ENCODE results near the gene HAGHL.
"Not testable (repeated sequence)": the region's sequence is repeated elsewhere in the genome, so short reads cannot be mapped to it uniquely, and the experiment has no call there.

HAGHL gene

DNA sequence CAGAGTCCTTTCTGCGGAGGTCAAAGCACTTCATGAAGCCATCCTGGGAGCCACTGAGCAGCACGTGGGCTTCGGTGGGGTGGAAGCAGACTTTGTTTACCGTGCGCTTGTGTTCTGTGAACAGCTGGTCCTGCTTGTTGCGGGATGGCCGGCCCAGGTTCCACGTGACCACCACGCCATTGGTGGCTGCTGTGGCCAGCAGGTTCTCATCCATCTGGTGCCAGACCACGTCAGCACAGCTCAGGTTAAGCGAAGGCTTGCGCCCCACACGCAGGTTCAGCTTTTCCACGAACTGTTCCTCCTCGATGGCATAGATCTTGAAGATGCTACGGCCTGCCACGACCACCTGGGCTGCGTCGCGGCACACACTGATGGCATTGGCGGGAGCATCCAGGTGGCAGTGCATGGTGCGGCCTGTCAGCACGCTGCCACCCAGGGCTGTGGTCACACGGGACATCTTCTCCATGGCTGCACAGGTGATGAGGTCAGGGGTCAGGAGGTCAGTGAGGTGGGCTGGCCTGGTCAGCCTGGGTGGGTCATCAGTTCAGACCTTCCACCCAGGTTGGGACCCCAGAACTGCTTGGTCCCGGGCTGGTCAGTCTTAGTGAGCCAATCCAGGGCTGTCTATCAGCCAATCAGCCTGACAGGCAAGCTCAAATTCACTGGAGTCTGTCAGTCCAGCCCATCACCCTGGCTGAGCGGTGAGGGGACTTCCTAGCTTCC lies 37.6 kb upstream of the HAGHL start:
- DNase-seq: peak; percentile 51

DNA sequence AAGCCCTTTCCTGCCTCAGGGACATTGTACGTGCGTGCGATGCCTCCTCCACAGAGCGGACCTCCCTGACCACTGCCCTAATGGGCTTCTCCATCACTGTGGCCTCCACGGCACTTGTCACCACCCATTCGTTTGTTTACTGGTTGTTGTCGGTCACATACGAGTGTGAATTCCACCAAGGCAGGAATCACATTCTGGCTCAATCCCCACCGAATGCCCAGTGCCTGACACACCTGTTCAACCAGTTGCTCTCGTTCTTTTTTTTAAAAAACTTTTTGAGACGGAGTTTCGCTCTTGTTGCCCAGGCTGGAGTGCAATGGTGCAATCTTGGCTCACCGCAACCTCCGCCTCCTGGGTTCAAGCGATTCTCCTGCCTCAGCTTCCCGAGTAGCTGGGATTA lies 35.7 kb upstream of the HAGHL start:
- DNase-seq: not testable (repeated sequence)

DNA sequence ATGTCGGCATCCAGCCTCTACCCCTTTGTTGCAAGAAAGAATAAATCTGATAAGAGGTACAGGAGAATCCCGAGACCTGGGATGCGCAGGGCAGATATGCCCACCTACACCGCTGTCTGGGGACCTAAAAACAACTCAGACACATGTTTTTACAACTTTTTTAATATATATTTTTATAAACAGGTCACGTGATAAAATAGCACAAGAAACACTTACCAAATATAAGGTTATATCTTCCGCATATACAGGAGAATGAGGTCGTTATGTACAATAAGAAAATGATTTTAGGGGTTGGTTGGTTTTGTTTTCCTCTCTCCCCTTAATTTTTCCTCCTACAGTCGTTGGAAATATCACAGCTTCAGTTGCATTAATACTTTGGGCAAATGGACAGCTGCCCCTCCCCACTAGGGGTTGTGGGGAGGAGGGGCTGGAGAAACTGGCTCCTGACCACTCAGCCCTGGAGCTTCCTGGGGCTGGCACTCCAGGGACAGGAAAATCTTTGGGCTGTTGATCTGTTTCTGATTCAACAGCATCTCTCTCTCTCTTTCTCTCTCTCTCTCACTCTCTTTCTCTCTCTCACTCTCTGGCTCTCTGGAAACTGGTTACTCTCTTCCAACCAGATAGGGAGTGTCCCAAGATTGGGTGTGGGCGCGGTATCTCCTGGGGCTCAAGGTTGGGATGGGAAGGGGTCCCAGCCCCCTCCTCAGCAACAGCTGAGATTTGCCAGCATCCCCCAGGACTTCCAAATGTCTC lies 34.4 kb upstream of the HAGHL start:
- DNase-seq: peak; percentile 40

DNA sequence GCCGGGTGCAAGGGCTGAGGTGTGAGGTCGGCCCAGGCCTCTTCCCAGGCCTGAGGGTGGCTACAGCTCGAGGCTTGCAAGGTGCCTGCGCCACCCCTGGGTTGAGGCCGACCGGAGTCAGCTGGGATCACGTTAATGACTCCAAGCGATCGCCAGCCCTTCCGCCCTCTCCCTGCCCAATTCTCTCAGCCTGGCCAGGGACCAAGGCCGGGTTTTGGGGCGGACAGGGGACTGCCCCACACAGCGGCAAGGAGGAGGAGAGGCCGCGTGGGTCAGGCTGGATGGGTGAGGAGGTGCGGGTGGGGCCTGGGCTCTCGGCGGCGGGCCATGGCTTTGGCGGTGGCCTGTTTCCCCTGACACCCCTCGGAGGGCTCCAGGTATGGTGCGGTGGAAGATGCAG lies 33.5 kb upstream of the HAGHL start:
- peak; percentile 42 for DNase-seq

DNA sequence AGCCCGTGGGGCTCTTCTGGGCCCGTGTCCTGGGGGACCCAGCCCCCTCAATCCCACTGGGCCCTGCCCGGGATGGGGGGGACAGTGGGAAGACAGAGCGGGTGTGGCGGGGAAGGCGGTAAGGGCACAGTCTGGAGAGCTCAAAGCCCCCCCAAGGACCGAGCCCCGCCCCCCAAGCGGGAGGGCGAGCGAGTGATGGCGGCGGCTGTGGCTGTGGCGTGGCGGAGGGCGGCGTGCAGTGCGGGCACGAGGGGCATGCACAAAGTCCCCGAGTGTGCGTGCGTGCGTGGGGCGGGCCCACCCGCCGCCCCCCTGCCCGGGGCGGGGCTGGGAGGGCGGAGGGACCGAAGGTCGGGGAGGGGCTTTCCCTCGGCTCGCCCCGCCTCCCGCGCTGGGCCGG lies 33.1 kb upstream of the HAGHL start:
- no peak for DNase-seq

DNA sequence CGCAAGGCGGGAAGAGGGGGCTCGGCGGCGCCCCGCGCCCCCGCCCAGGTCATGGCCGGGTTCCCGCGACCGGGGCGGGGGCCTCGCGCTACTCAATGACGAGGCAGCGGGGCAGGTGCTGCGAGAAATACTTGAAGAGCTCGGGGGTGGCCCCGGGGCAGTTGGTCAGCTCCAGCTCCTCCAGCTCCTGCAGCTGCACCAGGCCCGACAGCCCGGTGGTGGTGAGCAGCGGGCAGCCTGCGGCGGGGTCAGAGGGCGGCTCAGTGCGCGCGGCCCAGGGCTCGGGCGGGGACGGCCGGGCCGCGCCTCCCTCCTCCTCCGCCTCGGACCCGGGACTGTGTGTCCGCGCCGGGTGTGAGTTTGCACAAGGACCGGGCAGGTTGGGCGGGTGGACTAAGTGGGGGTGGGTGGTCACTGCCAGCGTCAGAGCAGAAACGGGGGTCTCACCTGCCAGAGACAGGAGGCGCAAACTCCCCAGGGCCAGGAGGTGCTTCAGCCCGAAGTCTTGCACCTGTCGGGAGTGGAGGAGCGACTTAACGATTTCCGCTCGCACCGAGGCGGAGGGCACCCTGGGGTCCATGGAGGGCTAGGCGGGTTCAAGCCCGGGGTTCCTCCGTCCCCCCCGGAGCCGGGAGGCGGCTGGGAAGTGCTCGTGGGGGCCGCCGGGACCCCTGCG lies 32.6 kb upstream of the HAGHL start:
- no peak for DNase-seq

DNA sequence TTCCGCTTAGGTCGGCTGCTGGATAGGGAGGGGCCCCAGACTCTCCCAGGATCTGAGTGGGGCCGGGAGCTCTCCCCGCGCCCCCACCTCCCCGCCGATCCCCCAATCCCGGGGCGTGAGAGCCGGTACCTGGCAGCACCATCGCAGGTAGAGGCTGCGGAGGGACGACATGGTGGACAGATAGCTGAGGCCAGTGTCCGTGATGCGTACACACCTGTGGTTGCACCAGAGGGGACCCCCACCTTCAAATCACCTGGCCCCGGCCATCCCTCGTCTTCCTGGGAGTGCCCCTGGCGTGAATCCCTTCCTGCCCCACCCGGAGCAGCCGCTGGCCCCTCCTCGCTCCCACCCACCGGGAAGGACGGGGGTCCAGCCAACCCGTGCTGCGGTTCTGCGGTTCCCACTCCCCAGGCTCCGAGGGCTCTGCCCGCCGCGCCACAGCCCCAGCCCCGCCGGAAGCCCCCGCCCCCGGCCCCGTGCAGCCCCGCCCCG lies 32.0 kb upstream of the HAGHL start:
- no peak for DNase-seq

DNA sequence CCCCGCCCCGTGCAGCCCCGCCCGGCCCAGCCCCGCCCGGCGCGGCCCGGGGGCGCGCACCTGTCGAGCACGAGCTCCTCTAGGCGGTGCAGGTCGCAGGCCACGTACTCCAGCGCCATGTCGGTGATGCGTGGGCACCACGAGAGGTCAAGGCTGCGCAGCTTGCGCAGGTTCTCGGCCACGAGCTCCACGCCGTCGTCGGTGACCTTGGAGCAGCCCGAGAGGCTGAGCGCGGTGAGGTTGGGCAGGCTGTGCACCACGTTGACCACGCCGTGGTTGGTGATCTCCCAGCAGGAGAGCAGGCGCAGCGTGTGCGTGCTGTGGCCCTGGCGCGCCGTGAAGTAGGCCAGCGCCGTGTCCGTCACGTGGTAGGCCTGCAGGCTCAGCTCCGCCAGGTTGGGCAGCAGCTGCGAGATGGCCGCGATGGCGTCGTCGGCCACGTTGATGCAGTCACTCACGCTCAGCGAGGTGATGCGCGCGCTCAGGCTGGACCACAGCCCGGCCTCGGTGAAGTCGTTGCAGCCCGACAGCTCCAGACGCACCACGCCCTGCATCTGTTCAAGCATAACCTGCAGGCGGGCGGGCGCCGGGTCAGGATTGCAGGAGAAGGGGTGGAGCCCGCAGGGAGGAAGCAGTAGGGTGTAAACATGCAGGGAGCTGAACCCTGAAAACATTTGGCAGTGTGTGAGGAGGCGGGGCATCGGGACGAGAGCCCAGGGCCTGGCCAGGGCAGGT lies 31.4 kb upstream of the HAGHL start:
- DNase-seq: peak; percentile 95

DNA sequence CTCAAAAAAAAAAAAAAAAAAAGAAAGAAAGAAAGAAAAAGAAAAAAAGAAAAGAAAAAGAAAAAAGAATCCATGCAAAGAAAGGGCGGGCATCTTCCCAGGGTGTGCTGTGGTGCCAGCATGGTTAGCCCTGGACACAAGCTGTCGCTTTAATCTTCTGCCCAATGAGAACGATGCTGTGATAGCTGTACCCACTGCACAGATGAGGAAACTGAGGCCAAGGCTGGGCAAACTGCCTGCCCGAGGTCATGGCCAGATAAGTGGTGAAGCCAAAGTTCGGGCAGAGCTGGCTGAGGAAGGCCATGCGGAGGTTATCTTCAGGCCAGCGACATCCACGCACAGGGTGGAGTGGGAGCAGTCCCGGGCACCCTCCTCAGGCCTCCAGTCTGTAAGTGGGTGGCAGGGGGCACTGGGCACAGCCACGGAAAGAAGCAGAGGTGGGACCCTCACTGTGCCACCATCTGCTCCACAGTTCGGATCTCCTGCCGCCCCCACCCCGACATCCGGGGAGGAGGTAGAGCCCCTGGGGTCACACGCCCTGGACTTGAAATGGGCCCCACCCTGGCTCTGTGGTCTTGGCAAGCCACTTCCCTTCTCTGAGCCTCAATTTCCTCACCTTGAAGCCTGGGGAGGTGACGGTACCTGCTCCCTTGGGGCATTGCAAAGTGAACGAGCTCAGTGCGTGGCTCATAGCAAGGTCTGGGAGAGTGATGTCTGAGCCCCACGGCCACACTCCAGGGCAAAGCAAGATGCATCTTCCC lies 27.8 kb upstream of the HAGHL start:
- no peak for DNase-seq

DNA sequence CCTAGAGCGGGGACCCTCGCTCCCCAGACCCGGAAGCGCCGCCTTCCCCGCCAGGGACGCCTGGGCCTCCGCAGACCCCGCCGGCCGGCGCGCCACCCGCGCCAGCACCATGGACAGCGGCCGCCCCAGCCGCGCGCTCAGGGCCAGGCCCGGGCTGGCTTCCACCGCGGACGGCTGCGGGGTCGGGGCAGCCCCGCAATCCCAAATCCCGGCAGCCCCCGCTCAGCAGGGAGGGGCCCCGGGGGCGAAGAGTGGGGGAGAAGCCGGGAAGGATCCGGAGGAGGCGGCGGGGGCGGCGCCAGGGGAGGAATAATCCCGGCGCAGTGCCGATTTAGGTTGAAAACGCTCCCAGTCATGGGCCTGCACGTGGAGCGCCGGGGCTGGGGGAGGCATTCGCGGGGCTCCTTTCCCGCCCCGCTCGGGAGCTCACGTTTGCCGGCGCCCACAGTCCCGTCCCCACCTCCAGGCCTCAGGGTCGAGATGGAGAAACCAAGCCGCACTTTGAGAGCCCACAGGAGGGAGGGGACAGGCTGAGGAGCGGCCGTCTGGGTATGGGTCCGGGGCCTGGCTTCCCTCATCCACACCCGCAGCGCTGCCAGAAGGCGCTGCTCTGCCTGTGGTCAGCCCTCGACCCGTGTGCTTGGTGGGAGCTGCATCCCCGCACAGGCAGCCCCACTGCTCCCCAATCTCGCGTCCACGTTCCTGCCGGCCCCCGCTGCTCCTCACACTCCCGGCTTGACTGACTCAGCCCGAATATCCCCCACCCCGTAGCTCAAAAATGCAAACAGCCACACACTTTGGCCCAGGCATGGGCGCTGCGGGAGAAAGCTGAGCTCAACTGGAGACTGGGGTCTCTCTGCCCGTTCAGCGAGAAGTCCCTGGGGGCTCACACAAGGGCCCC lies 26.0 kb upstream of the HAGHL start:
- no peak for DNase-seq

DNA sequence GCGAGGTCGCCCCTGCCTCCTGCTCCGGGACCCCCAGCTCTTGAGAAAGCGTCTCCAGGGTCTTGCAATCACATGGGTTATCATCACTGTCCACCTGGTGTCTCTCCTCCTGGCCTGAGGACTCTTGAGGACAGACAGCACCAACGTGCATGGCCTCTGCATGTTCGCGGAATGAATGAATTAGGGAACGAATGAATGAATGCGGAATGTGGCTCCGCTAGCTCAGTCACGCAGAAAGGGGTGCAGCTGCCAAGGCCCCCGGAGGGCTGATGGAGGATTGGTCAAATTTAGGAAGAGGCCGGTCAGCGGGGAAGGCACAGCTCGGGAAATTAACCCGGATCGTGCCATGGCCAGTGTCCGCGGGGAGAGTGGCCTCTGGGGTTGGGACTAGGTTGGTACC lies 24.6 kb upstream of the HAGHL start:
- no peak for DNase-seq

DNA sequence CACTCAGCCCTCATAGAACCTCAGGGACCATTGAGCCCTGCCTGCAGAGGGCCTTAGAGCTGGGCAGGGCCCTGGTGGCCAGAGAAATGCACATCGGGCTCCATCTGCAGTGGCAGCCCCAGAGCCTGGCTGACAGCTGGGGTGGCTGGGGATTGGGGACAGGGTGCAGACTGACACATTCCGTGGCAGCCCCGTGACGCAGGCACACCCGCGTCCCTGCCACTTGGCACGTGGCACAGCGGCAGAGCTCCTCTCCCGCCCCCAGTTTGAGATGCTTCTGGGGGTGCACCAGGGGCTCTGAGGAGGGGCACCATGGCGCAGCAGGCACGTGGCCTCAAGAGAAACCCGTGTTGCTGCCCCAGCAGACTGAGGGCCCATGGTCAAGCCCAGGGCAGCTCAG lies 23.5 kb upstream of the HAGHL start:
- DNase-seq: no peak

DNA sequence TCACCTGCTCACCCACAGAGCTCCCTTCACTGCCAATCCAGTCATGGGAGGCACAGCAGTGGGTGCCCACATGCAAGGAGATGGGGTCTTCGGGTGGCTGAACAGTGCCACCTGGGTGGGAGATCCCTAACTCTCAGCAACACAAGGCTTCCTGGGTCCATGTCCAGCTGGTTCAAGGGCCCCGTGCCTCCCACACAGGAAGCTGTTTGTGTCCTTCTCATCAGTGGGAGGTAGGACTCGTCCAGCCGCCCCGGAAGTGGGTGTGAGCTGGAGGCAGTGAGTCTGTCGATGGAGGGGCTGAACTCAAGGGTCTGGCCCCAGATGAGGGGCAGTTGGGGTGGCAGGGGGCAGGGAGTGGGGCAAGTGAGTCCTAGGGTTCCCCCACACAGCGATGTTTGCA lies 22.9 kb upstream of the HAGHL start:
- DNase-seq: no peak

DNA sequence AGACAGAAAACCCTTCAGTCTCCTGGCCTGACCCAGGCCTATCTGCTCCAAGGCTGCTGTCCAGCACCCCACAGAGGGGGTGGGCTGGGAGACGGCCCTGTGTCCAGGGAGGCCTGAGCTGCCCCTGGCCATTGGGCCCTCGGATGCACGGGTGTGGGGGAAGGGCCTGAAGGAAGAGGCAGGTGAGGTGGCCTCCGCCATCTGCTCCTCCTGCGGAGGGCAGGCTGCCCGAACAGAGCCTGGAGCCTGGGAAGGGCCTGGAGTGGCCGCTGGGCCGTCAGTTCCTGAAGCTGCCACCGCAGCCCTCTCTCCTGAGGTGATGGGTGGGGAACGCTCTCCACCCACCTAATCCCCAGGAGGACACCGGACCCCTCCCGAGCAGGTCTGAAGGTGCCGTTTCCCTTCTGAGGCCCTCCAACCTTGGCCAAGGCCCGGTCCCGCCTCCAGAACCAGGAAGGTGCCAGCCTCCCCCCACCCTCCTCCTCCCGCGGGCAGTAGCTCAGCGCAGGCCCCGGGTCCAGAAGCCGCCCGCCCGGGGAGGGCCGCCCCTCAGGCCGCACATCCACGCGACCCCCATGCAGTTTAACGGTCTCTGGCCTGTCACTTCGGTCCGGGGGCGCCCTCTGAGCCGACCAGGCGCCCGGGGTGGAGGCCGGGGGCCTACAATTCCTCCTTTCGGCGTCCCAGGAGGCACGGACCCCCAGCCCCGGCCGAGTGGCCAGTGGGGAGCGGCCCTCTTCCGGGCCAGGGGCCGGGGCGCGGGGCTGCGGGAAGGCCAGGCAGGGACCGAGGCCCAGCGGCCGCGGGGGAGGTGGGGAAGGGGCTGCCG lies 22.1 kb upstream of the HAGHL start:
- peak; percentile 72 for DNase-seq

DNA sequence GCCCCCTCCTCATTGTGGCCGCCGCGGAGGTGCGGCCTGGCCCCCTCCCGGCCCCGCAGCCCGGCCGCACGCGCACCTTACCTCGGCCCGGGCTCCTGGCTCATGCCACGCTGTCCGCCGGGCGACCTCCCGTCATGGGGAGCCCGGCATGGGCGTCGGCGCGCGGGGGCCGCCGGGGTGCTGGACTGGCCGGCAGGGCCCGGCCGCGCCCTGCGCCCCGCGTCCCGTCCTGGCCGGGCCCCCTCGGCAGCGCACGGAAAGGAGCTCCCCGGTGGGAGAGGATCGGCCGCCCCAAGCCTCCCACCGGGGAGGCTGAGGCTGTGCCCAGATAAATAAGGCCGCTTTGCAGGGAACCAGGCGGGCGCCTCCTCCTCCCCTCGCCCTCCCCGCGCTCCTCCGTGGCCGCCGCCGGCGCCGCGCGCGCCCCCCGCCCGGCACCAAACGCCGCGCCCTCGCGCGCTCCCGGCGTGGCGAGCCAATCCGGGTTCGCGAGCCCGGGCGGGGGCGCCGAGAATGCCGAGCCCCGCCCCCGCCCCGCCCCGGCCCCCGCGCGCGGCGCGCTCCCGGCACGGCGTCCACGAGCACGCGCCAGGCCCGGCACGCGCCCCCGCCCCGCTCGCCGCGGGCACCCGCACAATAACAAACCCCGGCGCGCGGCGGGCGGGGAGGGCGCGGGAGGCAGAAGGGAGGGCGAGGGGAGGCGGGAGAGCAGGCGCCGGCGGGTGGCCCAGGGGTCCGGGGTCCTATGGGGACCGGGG lies 21.3 kb upstream of the HAGHL start, which contains the start of gene FBXL16:
Gene FBXL16, minus strand, starts transcription at position 371 of the 758 bp plus-strand sequence. CDS start 8,396 bp downstream, outside the sequence.
- DNase-seq: peak; percentile 86

DNA sequence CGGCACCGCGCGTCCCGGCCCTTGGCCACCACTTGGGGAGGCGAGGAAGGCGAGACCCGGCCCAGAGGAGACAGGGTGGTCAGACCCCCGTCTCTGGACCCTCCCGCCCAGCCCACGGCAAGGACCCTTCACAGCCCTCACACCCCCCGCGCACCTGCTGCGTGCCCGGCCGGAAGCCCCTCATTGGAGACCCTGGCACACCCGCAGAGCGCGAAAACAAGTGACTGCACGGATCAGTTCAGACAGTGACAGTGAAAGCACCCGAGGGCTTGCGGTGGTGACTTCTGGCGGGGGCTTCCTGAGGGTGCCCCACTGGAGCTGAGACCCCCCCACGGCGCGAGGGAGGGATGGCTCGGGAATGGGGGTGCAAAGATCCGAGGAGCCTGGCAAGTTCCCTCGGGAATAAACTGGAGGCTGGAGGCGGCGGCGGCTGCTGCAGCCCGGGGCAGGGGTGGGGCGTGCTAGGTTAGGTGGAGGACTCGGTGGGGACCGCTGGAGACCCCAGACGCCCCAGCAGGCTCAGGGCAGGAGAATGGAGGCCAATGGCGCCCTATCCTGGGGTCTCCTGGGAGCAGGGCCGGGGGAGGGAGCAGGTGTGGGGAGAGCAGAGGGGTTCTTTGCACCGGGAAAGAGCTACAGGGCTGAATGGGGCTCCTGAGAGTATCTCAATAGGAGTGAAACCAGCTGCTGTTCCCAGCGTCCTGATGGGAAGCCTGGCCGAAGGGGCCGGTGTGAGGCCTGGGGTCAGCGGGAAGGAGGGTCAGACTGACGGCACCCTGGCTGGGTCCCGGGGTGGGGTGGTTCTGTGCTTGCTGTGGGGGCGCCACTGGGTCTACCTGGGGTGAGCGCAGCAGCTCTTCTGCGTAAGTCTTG lies 20.5 kb upstream of the HAGHL start:
- peak; percentile 62 for DNase-seq

DNA sequence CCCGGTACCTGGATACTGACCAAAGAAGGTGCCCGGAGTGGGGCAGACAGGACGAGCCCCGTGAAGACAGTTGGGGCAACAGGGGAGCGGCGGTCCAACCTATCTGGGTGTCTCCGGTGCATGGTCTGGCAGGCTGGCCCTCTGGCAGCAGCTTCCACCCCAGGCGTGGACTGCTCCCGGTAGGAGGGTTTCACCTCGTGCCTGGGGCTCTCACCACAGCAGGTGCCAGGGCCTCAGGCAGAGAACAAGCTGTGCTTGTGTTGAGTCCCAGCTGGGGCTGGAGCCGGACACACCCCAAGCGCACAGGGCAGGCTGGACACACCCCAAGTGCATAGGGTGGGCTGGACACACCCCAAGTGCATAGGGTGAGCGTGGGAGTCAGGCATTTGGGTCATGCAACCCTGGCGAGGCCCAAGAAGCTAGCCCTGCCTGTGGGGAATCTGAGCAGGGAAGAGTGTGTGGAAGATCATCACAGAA lies 19.8 kb upstream of the HAGHL start:
- DNase-seq: peak; percentile 62

DNA sequence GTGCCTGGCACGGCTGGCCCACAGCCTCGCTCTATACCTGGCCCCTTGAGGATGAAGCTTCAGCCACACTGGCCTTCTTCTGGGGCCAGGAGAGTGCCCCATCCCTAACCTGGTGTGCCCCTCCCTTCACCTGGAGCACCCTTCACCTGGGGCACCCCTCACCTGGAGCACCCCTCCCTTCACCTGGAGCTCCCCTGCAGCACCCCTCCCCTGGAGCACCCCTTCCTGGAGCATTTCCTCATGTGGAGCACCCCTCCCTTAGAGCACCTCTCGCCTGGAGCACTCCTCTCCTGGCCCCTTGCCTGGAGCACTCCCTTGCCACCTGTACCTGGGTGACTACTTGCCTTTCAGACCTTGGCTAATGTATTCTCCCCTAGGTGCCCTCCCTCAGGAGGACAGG lies 18.9 kb upstream of the HAGHL start:
- DNase-seq: no peak
